ENCODE measurements around the gene PGGT1B. TPM values are rescaled to one million over a fixed set of nuclear protein-coding genes. Genes with fewer than 3 reads are reported as not detected.
"Not testable (repeated sequence)": the region's sequence is repeated elsewhere in the genome, so short reads cannot be mapped to it uniquely, and the experiment has no call there.

PGGT1B gene
- total RNA-seq, 1 donor from 2014 or later: 49.9 TPM

GRCh38 chr5:115257981-115258380 is 4.7 kb downstream of the PGGT1B start:
- no peak for DNase-seq (ENCODE audit: low spot score)

GRCh38 chr5:115249379-115249778 is 13.3 kb downstream of the PGGT1B start:
- not testable (repeated sequence) for DNase-seq (ENCODE audit: low spot score)

GRCh38 chr5:115246361-115246991 is 16.2 kb downstream of the PGGT1B start:
- DNase-seq (ENCODE audit: low spot score): no peak

GRCh38 chr5:115243412-115243811 is 19.3 kb downstream of the PGGT1B start:
- DNase-seq (ENCODE audit: low spot score): no peak

GRCh38 chr5:115241881-115242642 is 20.6 kb downstream of the PGGT1B start:
- no peak for DNase-seq (ENCODE audit: low spot score)

- no peak for DNase-seq (ENCODE audit: low spot score)
These were observed 25.6 kb downstream of the PGGT1B start for GRCh38 chr5:115237066-115237465.

- DNase-seq (ENCODE audit: low spot score): no peak
These were observed 26.1 kb downstream of the PGGT1B start for GRCh38 chr5:115236599-115236998.

GRCh38 chr5:115231598-115231997 is 31.1 kb downstream of the PGGT1B start:
- no peak for DNase-seq (ENCODE audit: low spot score)

- no peak for DNase-seq (ENCODE audit: low spot score)
These were observed 33.1 kb downstream of the PGGT1B start for GRCh38 chr5:115229606-115230005.

- DNase-seq (ENCODE audit: low spot score): no peak
These were observed 35.4 kb downstream of the PGGT1B start for GRCh38 chr5:115227281-115227680.

GRCh38 chr5:115214541-115214940 is 48.1 kb downstream of the PGGT1B start:
- no peak for DNase-seq (ENCODE audit: low spot score)

- no peak for DNase-seq (ENCODE audit: low spot score)
These were observed 53.4 kb downstream of the PGGT1B start for GRCh38 chr5:115209279-115209678.

GRCh38 chr5:115202952-115203351 is 59.7 kb downstream of the PGGT1B start:
- DNase-seq (ENCODE audit: low spot score): no peak

GRCh38 chr5:115196161-115196560 is 66.5 kb downstream of the PGGT1B start:
- DNase-seq (ENCODE audit: low spot score): no peak

- no peak for DNase-seq (ENCODE audit: low spot score)
These were observed 68.0 kb downstream of the PGGT1B start for GRCh38 chr5:115194676-115195075.

GRCh38 chr5:115193295-115193694 is 69.4 kb downstream of the PGGT1B start:
- DNase-seq (ENCODE audit: low spot score): no peak

- no peak for DNase-seq (ENCODE audit: low spot score)
These were observed 70.6 kb downstream of the PGGT1B start for GRCh38 chr5:115192098-115192497.

- no peak for DNase-seq (ENCODE audit: low spot score)
These were observed 71.1 kb downstream of the PGGT1B start for GRCh38 chr5:115191474-115192031.

- DNase-seq (ENCODE audit: low spot score): no peak
These were observed 72.3 kb downstream of the PGGT1B start for GRCh38 chr5:115190388-115190787.

- no peak for DNase-seq (ENCODE audit: low spot score)
These were observed 72.8 kb downstream of the PGGT1B start for GRCh38 chr5:115189866-115190265.

GRCh38 chr5:115186794-115187193 is 75.9 kb downstream of the PGGT1B start:
- DNase-seq (ENCODE audit: low spot score): no peak

GRCh38 chr5:115184770-115185169 is 77.9 kb downstream of the PGGT1B start:
- DNase-seq (ENCODE audit: low spot score): no peak

- DNase-seq (ENCODE audit: low spot score): no peak
These were observed 80.9 kb downstream of the PGGT1B start for GRCh38 chr5:115181757-115182156.
